ENCODE measurements around the gene RAD51B. TPM values are rescaled to one million over a fixed set of nuclear protein-coding genes. Genes with fewer than 3 reads are reported as not detected.

The RAD51B gene
- total RNA-seq, 2 donors from 2014 or later = 22.8 to 33.8 TPM

- no peak overlapping the region for H3K27ac ChIP-seq (ENCODE audit: low read depth, low read length)
- H3K9ac ChIP-seq (ENCODE audit: extremely low read depth, low read length, poor library complexity, severe bottlenecking) = no peak overlapping the region
- Mint-ChIP-seq H3K9me3 (no peaks in the 10 kb centered on the region), H3K4me3 (no peak overlapping the region), H3K27me3 (ENCODE audit: insufficient read depth) (no peaks in the 10 kb centered on the region), H3K4me1 (peaks cover 62% of the 10 kb centered on the region), H3K27ac (peak overlapping the region; percentile 20), H3K36me3 (ENCODE audit: low read depth) (no peaks in the 10 kb centered on the region)
- H3K27me3 ChIP-seq (ENCODE audit: control insufficient read depth, insufficient read depth, low read length, poor library complexity, severe bottlenecking) = no peaks in the 10 kb centered on the region
- H3K36me3 ChIP-seq (ENCODE audit: control insufficient read depth, insufficient read depth, low read length) = no peaks in the 10 kb centered on the region
- DNase-seq = no peak
- TF ChIP-seq CTCF (conservative IDR thresholded peaks at IDR 0.05) = no peak
- no peak overlapping the region for H3K4me3 ChIP-seq (ENCODE audit: low read length)
- 90 to 92% methylated on average over 2 of the region's 2 CpGs for WGBS, 2 experiments (ENCODE audit: insufficient coverage in 1 of 2, insufficient read length in 1 of 2)
- H3K4me1 ChIP-seq (ENCODE audit: control insufficient read depth, insufficient read depth, low read length) = peaks cover 38% of the 10 kb centered on the region
- H3K9me3 ChIP-seq (ENCODE audit: control insufficient read depth, low read length) = no peaks in the 10 kb centered on the region
These were observed 444.6 kb downstream of the RAD51B start for GRCh38 chr14:68264260-68264569.

- no peaks in the 10 kb centered on the region for H3K9me3 ChIP-seq (ENCODE audit: control insufficient read depth, low read length)
- no peak overlapping the region for H3K9ac ChIP-seq (ENCODE audit: extremely low read depth, low read length, poor library complexity, severe bottlenecking)
- Mint-ChIP-seq H3K4me3 (no peak overlapping the region), H3K36me3 (ENCODE audit: low read depth) (no peaks in the 10 kb centered on the region), H3K4me1 (peaks cover 41% of the 10 kb centered on the region), H3K27ac (no peak overlapping the region), H3K9me3 (no peaks in the 10 kb centered on the region), H3K27me3 (ENCODE audit: insufficient read depth) (no peaks in the 10 kb centered on the region)
- H3K4me3 ChIP-seq (ENCODE audit: low read length) = no peak overlapping the region
- 94 to 95% methylated on average over 5 of the region's 7 CpGs for WGBS, 2 experiments (ENCODE audit: insufficient coverage in 1 of 2, insufficient read length in 1 of 2)
- no peak for TF ChIP-seq CTCF (conservative IDR thresholded peaks at IDR 0.05)
- no peaks in the 10 kb centered on the region for H3K27me3 ChIP-seq (ENCODE audit: control insufficient read depth, insufficient read depth, low read length, poor library complexity, severe bottlenecking)
- H3K27ac ChIP-seq (ENCODE audit: low read depth, low read length) = no peak overlapping the region
- no peak for DNase-seq
- no peaks in the 10 kb centered on the region for H3K36me3 ChIP-seq (ENCODE audit: control insufficient read depth, insufficient read depth, low read length)
- H3K4me1 ChIP-seq (ENCODE audit: control insufficient read depth, insufficient read depth, low read length) = peaks cover 20% of the 10 kb centered on the region
These were observed 447.4 kb downstream of the RAD51B start for GRCh38 chr14:68266998-68267397.

DNA sequence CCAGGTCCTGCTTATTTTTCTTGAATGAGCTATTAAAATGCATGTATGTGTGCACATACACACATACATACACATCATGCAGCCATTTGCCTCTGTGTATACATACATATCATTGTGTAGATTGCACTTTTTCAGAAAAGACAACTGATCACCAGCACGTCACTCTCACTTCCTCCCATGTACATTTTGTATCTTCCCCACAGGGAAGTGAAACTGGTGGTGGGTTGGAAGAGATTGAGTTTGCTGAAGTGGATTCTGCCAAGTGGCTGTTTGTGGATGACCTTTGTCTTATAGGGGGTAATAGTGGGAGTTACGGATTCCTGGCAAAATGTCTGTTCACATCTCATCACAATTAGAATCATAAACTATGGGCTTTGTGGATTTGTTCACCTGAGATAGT is 448.6 kb downstream of the RAD51B start:
- Histone ChIP-seq H3K27ac (ENCODE audit: low read depth, low read length) (no peak overlapping the region), H3K36me3 (ENCODE audit: control insufficient read depth, insufficient read depth, low read length) (no peaks in the 10 kb centered on the region), H3K9ac (ENCODE audit: extremely low read depth, low read length, poor library complexity, severe bottlenecking) (no peak overlapping the region), H3K4me1 (ENCODE audit: control insufficient read depth, insufficient read depth, low read length) (peaks cover 14% of the 10 kb centered on the region), H3K27me3 (ENCODE audit: control insufficient read depth, insufficient read depth, low read length, poor library complexity, severe bottlenecking) (no peaks in the 10 kb centered on the region), H3K4me3 (ENCODE audit: low read length) (no peak overlapping the region), H3K9me3 (ENCODE audit: control insufficient read depth, low read length) (no peaks in the 10 kb centered on the region)
- Mint-ChIP-seq H3K27ac (no peak overlapping the region), H3K4me1 (peaks cover 30% of the 10 kb centered on the region), H3K9me3 (no peaks in the 10 kb centered on the region), H3K4me3 (no peak overlapping the region), H3K27me3 (ENCODE audit: insufficient read depth) (no peaks in the 10 kb centered on the region), H3K36me3 (ENCODE audit: low read depth) (no peaks in the 10 kb centered on the region)
- no peak for DNase-seq
- no CpG with 5 or more reads among the region's 2 CpGs for WGBS, 2 experiments (ENCODE audit: insufficient coverage in 1 of 2, insufficient read length in 1 of 2)
- TF ChIP-seq CTCF (conservative IDR thresholded peaks at IDR 0.05) = no peak

Measured in endodermal cell (in vitro differentiated cells).